BJ (cell line): ENCODE measurements around the gene S100B. TPM values are rescaled to one million over a fixed set of nuclear protein-coding genes. Genes with fewer than 3 reads are reported as not detected.

Experiments used
- CTCF ChIA-PET: fragments of 350-600 bp; formaldehyde crosslinking; extraction: SDS; loops from one replicate; lab custom pipeline; 2021; ENCODE audit warnings: antibody characterized with exemption, inconsistent platforms; lab: Yijun Ruan, JAX
- POLR2A ChIA-PET: fragments of 300-600 bp; sonication (Branson Sonifier 250); formaldehyde crosslinking; extraction: SDS; loops from one replicate; lab custom pipeline; 2021; ENCODE audit warnings: antibody characterized with exemption; lab: Charles Lee
- DNase-seq: peaks from one replicate; pipeline ENCODE4 v3.0.0-alpha.2; 2011; ENCODE audit warnings: low read depth
- H3K27me3 ChIP-seq: 2 replicates; pipeline ENCODE4 v1.6.0; 2011; ENCODE audit warnings: low read length; ENCODE audit not compliant: control insufficient read depth, insufficient read depth
- H3K36me3 ChIP-seq: 2 replicates; pipeline ENCODE4 v1.5.1; 2011; ENCODE audit warnings: low read length; ENCODE audit not compliant: control insufficient read depth, insufficient read depth
- H3K4me3 ChIP-seq: 2 replicates; pipeline ENCODE4 v1.5.1; 2011; ENCODE audit warnings: low read depth, mild to moderate bottlenecking, control low read depth, low read length
- polyA plus RNA-seq: library from polyadenylated mRNA; depleted of rRNA; stranded (reverse); fragments of >200 nt; gene quantifications from 2 replicates; pipeline ENCODE4 v1.2.3, GENCODE V29; 2011
- TF ChIP-seq, protein P1 (sequence below): IDR thresholded peaks from 2 replicates; pipeline ENCODE4 v1.5.1; 2011; ENCODE audit warnings: low read depth, mild to moderate bottlenecking, control low read depth, inconsistent platforms, low read length, moderate library complexity; ENCODE audit not compliant: insufficient read depth

The S100B gene
- polyA plus RNA-seq, 1 experiment: not detected

DNA sequence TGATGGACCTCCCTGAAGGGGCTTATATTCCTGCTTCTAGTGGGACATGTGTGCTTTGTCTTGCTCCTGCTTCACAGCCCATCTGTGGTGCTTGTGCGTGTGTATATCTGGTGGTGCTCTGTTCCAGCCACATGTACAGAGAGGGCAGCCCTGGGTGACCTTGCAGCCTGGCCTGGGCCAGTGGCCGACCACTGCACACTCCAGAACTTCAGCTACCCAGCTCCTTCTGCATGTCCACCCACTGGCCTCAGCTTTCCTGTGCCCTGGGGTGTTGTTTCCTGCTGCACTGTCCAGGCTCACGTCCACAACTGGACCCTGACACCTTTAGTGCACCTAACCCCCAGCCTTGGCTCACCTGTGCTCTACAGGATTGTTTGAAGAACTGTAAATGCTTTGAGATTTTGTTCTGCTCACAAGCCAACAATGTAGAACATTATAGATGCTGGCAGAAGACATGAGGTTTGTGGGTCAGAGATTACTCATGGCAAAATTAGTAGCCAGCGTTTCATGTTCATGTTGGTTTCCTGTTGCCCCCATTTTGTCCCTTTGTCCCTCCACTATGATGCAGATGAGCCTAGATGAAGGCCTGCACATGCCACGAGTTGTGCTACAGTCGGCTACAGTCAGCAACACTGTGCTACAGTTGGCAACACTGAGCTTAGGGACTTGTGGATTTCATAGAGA lies 5.3 kb upstream of the S100B start:
- TF ChIP-seq, protein P1, sequence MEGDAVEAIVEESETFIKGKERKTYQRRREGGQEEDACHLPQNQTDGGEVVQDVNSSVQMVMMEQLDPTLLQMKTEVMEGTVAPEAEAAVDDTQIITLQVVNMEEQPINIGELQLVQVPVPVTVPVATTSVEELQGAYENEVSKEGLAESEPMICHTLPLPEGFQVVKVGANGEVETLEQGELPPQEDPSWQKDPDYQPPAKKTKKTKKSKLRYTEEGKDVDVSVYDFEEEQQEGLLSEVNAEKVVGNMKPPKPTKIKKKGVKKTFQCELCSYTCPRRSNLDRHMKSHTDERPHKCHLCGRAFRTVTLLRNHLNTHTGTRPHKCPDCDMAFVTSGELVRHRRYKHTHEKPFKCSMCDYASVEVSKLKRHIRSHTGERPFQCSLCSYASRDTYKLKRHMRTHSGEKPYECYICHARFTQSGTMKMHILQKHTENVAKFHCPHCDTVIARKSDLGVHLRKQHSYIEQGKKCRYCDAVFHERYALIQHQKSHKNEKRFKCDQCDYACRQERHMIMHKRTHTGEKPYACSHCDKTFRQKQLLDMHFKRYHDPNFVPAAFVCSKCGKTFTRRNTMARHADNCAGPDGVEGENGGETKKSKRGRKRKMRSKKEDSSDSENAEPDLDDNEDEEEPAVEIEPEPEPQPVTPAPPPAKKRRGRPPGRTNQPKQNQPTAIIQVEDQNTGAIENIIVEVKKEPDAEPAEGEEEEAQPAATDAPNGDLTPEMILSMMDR: no peak
- CTCF ChIA-PET: no interaction called here

DNA sequence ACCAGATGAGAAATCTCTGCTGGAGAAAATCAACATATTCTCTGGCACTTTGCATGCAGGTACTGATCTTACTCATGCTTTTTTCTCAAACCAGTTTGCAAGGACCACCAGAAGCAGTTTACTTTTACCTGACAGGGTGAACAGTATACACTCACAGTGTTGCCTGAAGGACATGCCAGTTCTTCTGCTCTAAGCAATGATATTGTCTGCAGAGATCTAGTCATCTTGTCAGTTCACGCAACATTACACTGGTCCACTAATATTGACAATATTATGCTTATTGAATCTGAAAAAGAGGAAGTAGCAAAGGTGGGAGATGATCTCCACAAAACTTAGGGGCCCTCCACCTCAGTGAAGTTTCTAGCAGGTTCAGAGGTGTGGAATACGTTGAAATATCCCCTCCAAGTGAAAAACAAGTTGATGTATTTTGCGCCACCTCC lies 3.8 kb upstream of the S100B start:
- Histone ChIP-seq H3K36me3 (no peaks in the 10 kb centered on the region), H3K4me3 (no peak overlapping the region), H3K27me3 (peaks cover 4% of the 10 kb centered on the region)
- no peak for DNase-seq
- CTCF ChIA-PET: no interaction called here
- TF ChIP-seq, protein P1: no peak
- POLR2A ChIA-PET: no interaction called here

More for the DNA sequence above, 5.3 kb upstream of the S100B start:
- DNase-seq: no peak
- no peaks in the 10 kb centered on the region for H3K36me3 ChIP-seq
- POLR2A ChIA-PET: no interaction called here
- H3K4me3 ChIP-seq: no peak overlapping the region
- peaks cover 4% of the 10 kb centered on the region for H3K27me3 ChIP-seq

DNA sequence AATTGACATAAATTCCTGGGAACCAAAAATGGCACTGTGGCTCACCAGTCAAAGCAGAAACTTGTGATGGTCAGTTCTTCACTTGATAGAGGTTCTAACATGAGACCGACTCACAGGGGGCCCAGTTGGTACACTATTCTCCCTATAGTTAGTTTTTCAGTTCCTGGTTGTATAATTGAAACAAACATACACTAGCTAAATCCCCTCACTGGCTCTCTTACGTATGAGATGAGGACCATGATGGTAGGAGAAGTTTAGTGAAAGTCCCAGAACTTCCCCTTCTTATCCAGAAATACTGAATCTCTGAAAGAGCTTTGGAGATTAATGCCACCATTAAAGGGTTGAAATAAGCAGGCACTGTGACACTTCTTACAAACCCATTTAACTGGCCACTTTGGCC lies 2.8 kb upstream of the S100B start:
- TF ChIP-seq, protein P1: no peak
- POLR2A ChIA-PET: no interaction called here
- H3K36me3 ChIP-seq: no peaks in the 10 kb centered on the region
- H3K27me3 ChIP-seq: peaks cover 4% of the 10 kb centered on the region
- DNase-seq: no peak
- CTCF ChIA-PET: no interaction called here
- no peak overlapping the region for H3K4me3 ChIP-seq

DNA sequence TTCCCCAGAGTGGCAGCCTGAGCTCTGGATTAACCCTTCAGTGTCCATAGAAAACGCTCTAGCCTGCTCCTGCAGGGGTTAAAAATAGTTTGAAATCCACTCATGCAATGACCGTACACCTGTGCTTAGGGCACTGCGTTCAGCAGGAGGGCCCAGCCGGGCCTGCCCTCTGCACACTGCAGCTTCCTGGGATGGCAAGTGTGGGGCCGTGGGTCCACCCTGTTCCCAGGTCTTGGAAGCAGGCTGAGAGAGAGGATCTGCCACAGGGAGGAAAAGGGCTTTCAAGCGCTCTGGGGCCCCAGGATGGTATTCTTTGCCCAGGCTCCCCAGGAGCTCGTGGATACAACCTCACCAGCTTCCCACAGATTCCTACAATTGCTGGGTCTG lies 1.5 kb upstream of the S100B start:
- no peaks in the 10 kb centered on the region for H3K36me3 ChIP-seq
- CTCF ChIA-PET: interaction anchor here (0.5 kb wide), 1 partner anchor 97 kb away, joined by 3 read pairs; no protein-coding TSS in a partner anchor
- no peak for DNase-seq

DNA sequence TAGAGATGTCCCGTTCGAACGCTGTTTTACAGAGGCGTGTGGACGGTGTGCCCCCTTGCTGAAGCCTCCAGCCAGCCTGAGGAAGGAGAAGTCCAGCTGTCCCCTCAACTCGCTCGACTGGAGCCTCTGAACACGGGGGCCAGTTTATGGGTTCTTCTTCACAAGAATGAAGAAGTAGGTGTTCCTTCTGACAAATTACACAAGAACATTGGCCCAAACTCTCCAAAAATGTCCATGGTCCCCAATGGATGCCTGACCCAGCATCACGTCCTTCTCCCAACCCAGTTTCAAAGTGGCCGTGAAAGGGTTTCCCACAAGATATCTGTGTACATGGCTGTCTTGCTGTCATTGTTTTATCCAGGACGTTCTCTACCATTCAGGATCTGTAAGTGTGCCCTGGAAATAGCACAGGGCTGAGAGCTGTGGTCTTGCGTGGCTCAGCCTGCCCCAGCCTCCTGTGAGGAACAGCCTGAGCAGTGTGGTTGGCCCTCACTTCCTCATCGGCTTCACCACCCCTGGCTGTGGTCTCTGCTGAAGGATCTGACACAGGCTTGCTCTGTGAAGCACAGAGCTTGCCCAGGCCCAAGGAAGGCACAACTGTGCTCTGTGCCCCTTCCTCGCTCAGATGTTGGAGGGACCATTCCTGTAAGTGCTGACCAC lies 1.0 kb upstream of the S100B start:
- POLR2A ChIA-PET: no interaction called here
- no peaks in the 10 kb centered on the region for H3K36me3 ChIP-seq
- no peak for DNase-seq
- TF ChIP-seq, protein P1: no peak
- no peak overlapping the region for H3K4me3 ChIP-seq
- CTCF ChIA-PET: interaction anchor here (0.5 to 1.5 kb wide), 2 partner anchors 16 to 97 kb away, joined by 3 to 4 read pairs; no protein-coding TSS in a partner anchor
- H3K27me3 ChIP-seq: peaks cover 4% of the 10 kb centered on the region

More for the DNA sequence above, 1.5 kb upstream of the S100B start:
- TF ChIP-seq, protein P1: no peak
- Histone ChIP-seq H3K4me3 (no peak overlapping the region), H3K27me3 (peaks cover 4% of the 10 kb centered on the region)
- POLR2A ChIA-PET: no interaction called here
